HCT116 (cell line): ENCODE results near the gene LSAMP. TPM values are rescaled to one million over a fixed set of nuclear protein-coding genes. Genes with fewer than 3 reads are reported as not detected.

Experiments
- ATAC-seq: fragments of 200-7000 bp; cut with Tn5 transposase; 2 replicates; pipeline ENCODE4 v1.9.1; 2020; ENCODE audit warnings: mild to moderate bottlenecking, moderate library complexity
- BruUV-seq: library from RNA; stranded (reverse); fragments of 400-500 nt; replicated peaks from 2 replicates; lab custom pipeline; 2021; lab: Mats Ljungman, UMichigan
- CTCF ChIA-PET: fragments of 300-600 bp; sonication (Branson Sonifier 250); formaldehyde crosslinking; loops from one replicate; lab custom pipeline; 2021; ENCODE audit warnings: antibody characterized with exemption; lab: Charles Lee
- POLR2A ChIA-PET: fragments of 300-600, 350-600 bp; sonication (Branson Sonifier 250); formaldehyde crosslinking; loops from one replicate; lab custom pipeline; 2021; ENCODE audit warnings: antibody characterized with exemption; lab: Charles Lee
- RAD21 ChIA-PET, 2 experiments: fragments of 300-600 bp; sonication (Branson Sonifier 250); formaldehyde crosslinking; loops; one replicate each; lab custom pipeline; 2023; ENCODE audit warnings: low total read pairs in 2 of 2; ENCODE audit not compliant: uncharacterized antibody in 2 of 2, unreplicated experiment in 2 of 2, low non-redundant PET in 1 of 2; lab: Charles Lee
- DNase-seq: peaks from one replicate; pipeline ENCODE4 v3.0.0-alpha.2; 2010; ENCODE audit warnings: low read depth, low spot score
- H2AFZ ChIP-seq: fragments of 200-600 bp; shearing (Covaris generic), sonication (generic); 2 replicates; pipeline ENCODE4 v1.6.1; 2017; ENCODE audit warnings: low read depth, mixed run types, mixed read lengths, antibody characterized with exemption, low read length; ENCODE audit not compliant: poor library complexity, severe bottlenecking
- H3K27ac ChIP-seq: 2 replicates; pipeline ENCODE4 v1.5.1; 2012; ENCODE audit warnings: low read depth, low read length
- H3K27me3 ChIP-seq: fragments of 200-600 bp; sonication (generic); 2 replicates; pipeline ENCODE4 v1.6.1; 2016; ENCODE audit warnings: mixed run types, low read length, mixed read lengths; ENCODE audit not compliant: insufficient read depth
- H3K36me3 ChIP-seq, 2 experiments: fragments of 200-500 bp in 1 of 2; fragments of 200-600 bp in 1 of 2; sonication (Bioruptor generic) in 1 of 2; sonication (generic) in 1 of 2; 2 replicates each; pipeline versions ENCODE4 v1.5.1 to v1.6.1; 2014 to 2016; ENCODE audit warnings: low read length in 2 of 2, inconsistent platforms in 1 of 2, mixed read lengths in 1 of 2, mixed run types in 1 of 2; ENCODE audit not compliant: insufficient read depth in 2 of 2, control insufficient read depth in 1 of 2
- H3K4me1 ChIP-seq, 2 experiments: fragments of 200-600 bp in 1 of 2; sonication (generic) in 1 of 2; 2 replicates each; pipeline versions ENCODE4 v1.5.1 to v1.6.1; 2012 to 2017; ENCODE audit warnings: low read length in 2 of 2, inconsistent platforms in 1 of 2, mild to moderate bottlenecking in 1 of 2, mixed read lengths in 1 of 2, mixed run types in 1 of 2, moderate library complexity in 1 of 2; ENCODE audit not compliant: insufficient read depth in 2 of 2, control insufficient read depth in 1 of 2
- H3K4me2 ChIP-seq: fragments of 200-600 bp; sonication (generic); 2 replicates; pipeline ENCODE4 v1.6.1; 2017; ENCODE audit warnings: mixed run types, low read length, mixed read lengths
- H3K4me3 ChIP-seq, 2 experiments: fragments of 200-600 bp in 1 of 2; sonication (generic) in 1 of 2; replicated peaks in 1 of 2; 2 replicates each; pipeline ENCODE4 v1.5.1; 2011 to 2016; ENCODE audit warnings: low read length in 2 of 2, control low read depth in 1 of 2, low read depth in 1 of 2, mild to moderate bottlenecking in 1 of 2, mixed read lengths in 1 of 2, mixed run types in 1 of 2
- H3K79me2 ChIP-seq: fragments of 200-600 bp; sonication (generic); 2 replicates; pipeline ENCODE4 v1.6.1; 2017; ENCODE audit warnings: mild to moderate bottlenecking, mixed run types, low read length, moderate library complexity, mixed read lengths; ENCODE audit not compliant: insufficient read depth
- H3K9ac ChIP-seq: fragments of 200-600 bp; sonication (generic); 2 replicates; pipeline ENCODE4 v1.6.1; 2016; ENCODE audit warnings: low read length, mixed read lengths
- H3K9me2 ChIP-seq: fragments of 200-600 bp; sonication (generic), shearing (Covaris generic); 2 replicates; pipeline ENCODE4 v1.6.1; 2017; ENCODE audit warnings: mixed run types, mild to moderate bottlenecking, moderate library complexity; ENCODE audit not compliant: insufficient read depth
- H3K9me3 ChIP-seq, 2 experiments: fragments of 200-500 bp in 1 of 2; fragments of 200-600 bp in 1 of 2; sonication (Bioruptor generic) in 1 of 2; sonication (generic) in 1 of 2; 2 replicates each; pipeline ENCODE4 v1.6.1; 2014 to 2017; ENCODE audit warnings: low read length in 2 of 2, mixed read lengths in 2 of 2, inconsistent platforms in 1 of 2, low read depth in 1 of 2, mild to moderate bottlenecking in 1 of 2, mixed run types in 1 of 2, moderate library complexity in 1 of 2; ENCODE audit not compliant: control insufficient read depth in 1 of 2, insufficient read depth in 1 of 2
- H4K20me1 ChIP-seq: fragments of 200-600 bp; sonication (generic), shearing (Covaris generic); 2 replicates; pipeline ENCODE4 v1.6.1; 2017; ENCODE audit warnings: mixed run types, mild to moderate bottlenecking, moderate library complexity; ENCODE audit not compliant: insufficient read depth
- CBX3 ChIP-seq: IDR thresholded peaks from 2 replicates; pipeline ENCODE4 v1.6.1; 2012; ENCODE audit warnings: low read depth
- EGR1 ChIP-seq: IDR thresholded peaks from 2 replicates; pipeline ENCODE4 v1.6.1; 2012; ENCODE audit warnings: low read depth
- EZH2 ChIP-seq: fragments of 200-600 bp; sonication (generic); IDR thresholded peaks from 2 replicates; pipeline ENCODE4 v1.6.1; 2017; ENCODE audit warnings: antibody characterized with exemption, mixed run types
- JUND ChIP-seq: IDR thresholded peaks from 2 replicates; pipeline ENCODE4 v1.6.1; 2012
- RAD21 ChIP-seq: IDR thresholded peaks from 2 replicates; pipeline ENCODE4 v1.6.1; 2012; ENCODE audit warnings: low read depth, mild to moderate bottlenecking
- SP1 ChIP-seq: IDR thresholded peaks from 2 replicates; pipeline ENCODE4 v1.6.1; 2012; ENCODE audit warnings: low read depth
- SRF ChIP-seq: IDR thresholded peaks from 2 replicates; pipeline ENCODE4 v1.6.1; 2012; ENCODE audit warnings: low read depth
- TCF7L2 ChIP-seq: IDR thresholded peaks from 2 replicates; pipeline ENCODE4 v1.7.0; 2011; ENCODE audit warnings: borderline replicate concordance, inconsistent platforms; ENCODE audit not compliant: insufficient read depth, insufficient read length; ENCODE audit errors: extremely low read depth
- ZNF274 ChIP-seq: fragments of 200-500 bp; sonication (Bioruptor generic); IDR thresholded peaks from 2 replicates; pipeline ENCODE4 v1.6.1; 2014; ENCODE audit warnings: mild to moderate bottlenecking, low read depth, low read length, inconsistent platforms
- intact Hi-C: fragments of 100-400 bp; cut with micrococcal nuclease; formaldehyde crosslinking; loops from 2 replicates; pipeline ENCODE4 v1.10.0; 2022
- total RNA-seq: library from RNA; stranded (reverse); gene quantifications from one replicate; pipeline ENCODE4 v1.2.1, GENCODE V29; 2021; ENCODE audit not compliant: unreplicated experiment
- TF ChIP-seq, protein P1 (sequence below): IDR thresholded peaks from 2 replicates; pipeline ENCODE4 v1.6.1; 2012
- TF ChIP-seq, protein P2 (sequence below): IDR thresholded peaks from 2 replicates; pipeline ENCODE4 v1.6.1; 2012
- TF ChIP-seq, protein P3 (sequence below): IDR thresholded peaks from 2 replicates; pipeline ENCODE4 v1.6.1; 2011; ENCODE audit warnings: mild to moderate bottlenecking, low read length, moderate library complexity; ENCODE audit not compliant: insufficient replicate concordance; ENCODE audit errors: extremely low read depth

The LSAMP gene
- total RNA-seq, 1 experiment from 2014 or later: 0.25 TPM

DNA sequence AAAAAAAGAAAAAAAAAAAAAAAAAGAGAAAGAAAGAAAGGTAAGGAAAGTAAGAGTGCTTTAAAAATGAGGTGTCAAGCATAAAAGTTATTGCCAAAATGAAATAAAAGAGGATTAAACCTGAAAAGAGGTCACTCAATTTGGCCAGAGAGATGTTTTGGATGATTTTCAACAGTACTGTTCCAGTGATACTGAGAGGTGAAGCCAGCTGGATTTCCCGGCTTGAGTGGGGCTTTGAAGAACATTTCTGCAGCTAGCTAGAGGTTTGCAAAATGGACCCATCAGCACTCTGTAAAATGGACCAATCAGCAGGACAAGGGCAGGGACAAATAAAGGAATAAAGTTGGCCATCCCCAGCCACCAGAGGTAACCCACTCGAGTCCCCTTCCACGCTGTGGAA, 128.5 kb downstream of the LSAMP start:
- ATAC-seq (no peak), DNase-seq (no peak)
- ChIA-PET CTCF (no interaction called here), RAD21 (no interaction called here), POLR2A (no interaction called here)
- TF ChIP-seq EGR1 (no peak), SP1 (no peak), TCF7L2 (no peak), JUND (no peak), EZH2 (no peak), ZNF274 (no peak), CBX3 (no peak), RAD21 (no peak)
- TF ChIP-seq, protein P1, sequence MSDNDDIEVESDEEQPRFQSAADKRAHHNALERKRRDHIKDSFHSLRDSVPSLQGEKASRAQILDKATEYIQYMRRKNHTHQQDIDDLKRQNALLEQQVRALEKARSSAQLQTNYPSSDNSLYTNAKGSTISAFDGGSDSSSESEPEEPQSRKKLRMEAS: no peak
- TF ChIP-seq, protein P2, sequence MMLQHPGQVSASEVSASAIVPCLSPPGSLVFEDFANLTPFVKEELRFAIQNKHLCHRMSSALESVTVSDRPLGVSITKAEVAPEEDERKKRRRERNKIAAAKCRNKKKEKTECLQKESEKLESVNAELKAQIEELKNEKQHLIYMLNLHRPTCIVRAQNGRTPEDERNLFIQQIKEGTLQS: no peak
- no peak overlapping the region for H3K9ac ChIP-seq
- no peaks in the 10 kb centered on the region; the same call in 1 of the 2 replicates for H4K20me1 ChIP-seq
- BruUV-seq: no TSS peak
- H3K4me2 ChIP-seq: no peak overlapping the region
- no peak overlapping the region for H3K27ac ChIP-seq
- no peaks in the 10 kb centered on the region for H3K79me2 ChIP-seq
- no peak overlapping the region for H2AFZ ChIP-seq
- peaks cover 10% of the 10 kb centered on the region; the same call in 1 of the 2 replicates for H3K27me3 ChIP-seq
- H3K4me3 ChIP-seq: no peak overlapping the region
- no peaks in the 10 kb centered on the region for H3K36me3 ChIP-seq
- H3K9me2 ChIP-seq: no peaks in the 10 kb centered on the region
- H3K4me1 ChIP-seq: no peaks in the 10 kb centered on the region
- intact Hi-C loops: no loop called here
- H3K9me3 ChIP-seq: no peaks in the 10 kb centered on the region

DNA sequence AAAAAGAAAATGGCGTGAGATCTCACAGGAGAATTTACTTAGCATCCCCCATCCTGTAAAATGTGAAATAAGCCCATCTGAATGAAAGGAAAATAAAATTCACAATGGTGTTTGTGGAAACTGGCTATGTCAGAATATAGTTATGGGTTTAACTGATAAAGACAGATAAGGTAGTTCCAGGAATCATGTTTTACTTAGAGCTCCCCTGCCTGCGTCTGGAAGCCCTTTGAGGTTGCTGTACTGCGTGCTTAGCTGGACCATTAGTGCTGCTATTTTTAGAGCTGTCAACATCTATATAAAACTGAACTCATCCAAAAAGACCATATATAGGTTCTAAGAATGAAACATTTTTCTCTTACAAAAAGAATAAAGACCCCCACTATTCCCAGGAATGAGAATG, 130.8 kb downstream of the LSAMP start:
- Histone ChIP-seq H3K27me3 (peaks cover 4% of the 10 kb centered on the region; the same call in 1 of the 2 replicates), H3K36me3 (no peaks in the 10 kb centered on the region), H3K9me3 (no peaks in the 10 kb centered on the region), H3K9me2 (no peaks in the 10 kb centered on the region), H3K4me1 (no peaks in the 10 kb centered on the region), H3K27ac (no peak overlapping the region), H3K4me2 (no peak overlapping the region), H3K9ac (no peak overlapping the region), H3K79me2 (no peaks in the 10 kb centered on the region), H4K20me1 (no peaks in the 10 kb centered on the region; the same call in 1 of the 2 replicates), H2AFZ (no peak overlapping the region), H3K4me3 (no peak overlapping the region)
- TF ChIP-seq JUND: no peak
- TF ChIP-seq, protein P3, sequence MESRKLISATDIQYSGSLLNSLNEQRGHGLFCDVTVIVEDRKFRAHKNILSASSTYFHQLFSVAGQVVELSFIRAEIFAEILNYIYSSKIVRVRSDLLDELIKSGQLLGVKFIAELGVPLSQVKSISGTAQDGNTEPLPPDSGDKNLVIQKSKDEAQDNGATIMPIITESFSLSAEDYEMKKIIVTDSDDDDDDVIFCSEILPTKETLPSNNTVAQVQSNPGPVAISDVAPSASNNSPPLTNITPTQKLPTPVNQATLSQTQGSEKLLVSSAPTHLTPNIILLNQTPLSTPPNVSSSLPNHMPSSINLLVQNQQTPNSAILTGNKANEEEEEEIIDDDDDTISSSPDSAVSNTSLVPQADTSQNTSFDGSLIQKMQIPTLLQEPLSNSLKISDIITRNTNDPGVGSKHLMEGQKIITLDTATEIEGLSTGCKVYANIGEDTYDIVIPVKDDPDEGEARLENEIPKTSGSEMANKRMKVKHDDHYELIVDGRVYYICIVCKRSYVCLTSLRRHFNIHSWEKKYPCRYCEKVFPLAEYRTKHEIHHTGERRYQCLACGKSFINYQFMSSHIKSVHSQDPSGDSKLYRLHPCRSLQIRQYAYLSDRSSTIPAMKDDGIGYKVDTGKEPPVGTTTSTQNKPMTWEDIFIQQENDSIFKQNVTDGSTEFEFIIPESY: no peak
- no peak for TF ChIP-seq RAD21
- no peak for TF ChIP-seq SRF
- RAD21 ChIA-PET: no interaction called here
- POLR2A ChIA-PET: no interaction called here
- BruUV-seq: no TSS peak
- intact Hi-C loops: no loop called here
- ATAC-seq: no peak
- CTCF ChIA-PET: no interaction called here
- DNase-seq: no peak
